ENCODE data around the gene MAPK13.

- TF ChIP-seq ZNF239 (tag by site-specific recombination; IDR thresholded peaks at IDR 0.05) = no peak
- TF ChIP-seq, protein P1, sequence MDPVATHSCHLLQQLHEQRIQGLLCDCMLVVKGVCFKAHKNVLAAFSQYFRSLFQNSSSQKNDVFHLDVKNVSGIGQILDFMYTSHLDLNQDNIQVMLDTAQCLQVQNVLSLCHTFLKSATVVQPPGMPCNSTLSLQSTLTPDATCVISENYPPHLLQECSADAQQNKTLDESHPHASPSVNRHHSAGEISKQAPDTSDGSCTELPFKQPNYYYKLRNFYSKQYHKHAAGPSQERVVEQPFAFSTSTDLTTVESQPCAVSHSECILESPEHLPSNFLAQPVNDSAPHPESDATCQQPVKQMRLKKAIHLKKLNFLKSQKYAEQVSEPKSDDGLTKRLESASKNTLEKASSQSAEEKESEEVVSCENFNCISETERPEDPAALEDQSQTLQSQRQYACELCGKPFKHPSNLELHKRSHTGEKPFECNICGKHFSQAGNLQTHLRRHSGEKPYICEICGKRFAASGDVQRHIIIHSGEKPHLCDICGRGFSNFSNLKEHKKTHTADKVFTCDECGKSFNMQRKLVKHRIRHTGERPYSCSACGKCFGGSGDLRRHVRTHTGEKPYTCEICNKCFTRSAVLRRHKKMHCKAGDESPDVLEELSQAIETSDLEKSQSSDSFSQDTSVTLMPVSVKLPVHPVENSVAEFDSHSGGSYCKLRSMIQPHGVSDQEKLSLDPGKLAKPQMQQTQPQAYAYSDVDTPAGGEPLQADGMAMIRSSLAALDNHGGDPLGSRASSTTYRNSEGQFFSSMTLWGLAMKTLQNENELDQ (tag by site-specific recombination; IDR thresholded peaks at IDR 0.05; ENCODE audit: low read depth) = no peak
Measured at GRCh38 chr6:36125575-36125974, 4.7 kb upstream of the MAPK13 start.

Data from HEK293 (cell line).